SJSA1 (cell line): ENCODE results near the gene PUS3. TPM values are rescaled to one million over a fixed set of nuclear protein-coding genes. Genes with fewer than 3 reads are reported as not detected.
"Not testable (repeated sequence)": the region's sequence is repeated elsewhere in the genome, so short reads cannot be mapped to it uniquely, and the experiment has no call there.

Experiments
- DNase-seq, 2 experiments: peaks; one replicate each; pipeline ENCODE4 v3.0.0-alpha.2; 2015 to 2020; ENCODE audit warnings: low spot score in 2 of 2, low read depth in 1 of 2
- H3K27ac ChIP-seq: fragments of 250-450 bp; sonication (Bioruptor Pico); 2 replicates; pipeline ENCODE4 v1.5.1; 2020; ENCODE audit warnings: mild to moderate bottlenecking, moderate library complexity
- H3K27me3 ChIP-seq: fragments of 250-450 bp; sonication (Bioruptor Pico); replicated peaks from 2 replicates; pipeline ENCODE4 v1.5.1; 2020; ENCODE audit warnings: mild to moderate bottlenecking, moderate library complexity
- H3K36me3 ChIP-seq: fragments of 250-450 bp; sonication (Bioruptor Pico); 2 replicates; pipeline ENCODE4 v1.5.1; 2020; ENCODE audit warnings: mild to moderate bottlenecking
- H3K4me1 ChIP-seq: fragments of 250-450 bp; sonication (Bioruptor Pico); replicated peaks from 2 replicates; pipeline ENCODE4 v1.6.1; 2021; ENCODE audit warnings: mild to moderate bottlenecking
- H3K4me3 ChIP-seq: fragments of 250-450 bp; sonication (Bioruptor Pico); 2 replicates; pipeline ENCODE4 v1.5.1; 2020; ENCODE audit warnings: mild to moderate bottlenecking
- H3K9me3 ChIP-seq: fragments of 250-450 bp; sonication (Bioruptor Pico); replicated peaks from 2 replicates; pipeline ENCODE4 v1.5.1; 2020; ENCODE audit warnings: mild to moderate bottlenecking
- total RNA-seq: library from RNA; depleted of rRNA; stranded (reverse); fragments of >200 nt; shearing (Covaris generic); gene quantifications from 2 replicates; pipeline ENCODE4 v1.2.3, GENCODE V29; 2014

Gene PUS3
- total RNA-seq, 1 experiment from 2014 or later, result 6.8 TPM

DNA sequence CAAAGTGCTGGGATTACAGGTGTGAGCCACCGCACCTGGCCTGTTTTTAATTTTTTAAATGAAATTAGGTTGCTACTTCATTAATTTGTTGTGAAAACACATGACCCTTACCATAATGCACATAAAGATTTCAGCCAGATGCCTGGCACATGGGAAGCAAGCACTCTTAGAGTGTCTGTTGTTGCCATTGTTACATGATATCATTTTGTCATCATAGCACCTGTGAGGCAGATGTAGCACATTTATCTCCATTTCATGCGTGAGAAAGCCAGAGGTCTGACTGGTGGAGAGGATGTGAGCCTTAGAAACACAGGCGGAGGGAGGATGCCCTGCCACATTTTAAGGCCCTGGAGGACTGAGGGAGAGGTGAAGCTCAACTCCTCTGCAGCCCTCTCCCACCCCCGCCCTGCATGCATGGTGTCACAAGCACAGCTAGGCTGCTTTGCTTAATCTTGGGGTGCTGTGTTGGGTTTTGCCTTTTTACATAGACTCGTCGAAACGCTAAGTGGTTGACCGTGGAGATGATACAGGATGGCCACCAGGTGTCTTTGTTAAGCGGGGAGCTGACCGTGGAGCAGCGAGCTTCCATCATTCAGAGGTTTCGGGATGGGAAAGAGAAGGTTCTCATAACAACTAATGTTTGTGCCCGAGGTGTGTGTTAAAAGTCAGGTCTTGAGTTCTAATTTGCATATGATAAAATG lies 15.3 kb upstream of the PUS3 start:
- H3K27me3 ChIP-seq, result 0 out of 2 replicates have a peak, but pooled peaks cover 4% of the 10 kb centered on the region
- DNase-seq, result no peak
- no peaks in the 10 kb centered on the region for H3K9me3 ChIP-seq
- no peak overlapping the region for H3K27ac ChIP-seq
- no peaks in the 10 kb centered on the region for H3K36me3 ChIP-seq
- no peak overlapping the region for H3K4me3 ChIP-seq
- no peaks in the 10 kb centered on the region for H3K4me1 ChIP-seq

DNA sequence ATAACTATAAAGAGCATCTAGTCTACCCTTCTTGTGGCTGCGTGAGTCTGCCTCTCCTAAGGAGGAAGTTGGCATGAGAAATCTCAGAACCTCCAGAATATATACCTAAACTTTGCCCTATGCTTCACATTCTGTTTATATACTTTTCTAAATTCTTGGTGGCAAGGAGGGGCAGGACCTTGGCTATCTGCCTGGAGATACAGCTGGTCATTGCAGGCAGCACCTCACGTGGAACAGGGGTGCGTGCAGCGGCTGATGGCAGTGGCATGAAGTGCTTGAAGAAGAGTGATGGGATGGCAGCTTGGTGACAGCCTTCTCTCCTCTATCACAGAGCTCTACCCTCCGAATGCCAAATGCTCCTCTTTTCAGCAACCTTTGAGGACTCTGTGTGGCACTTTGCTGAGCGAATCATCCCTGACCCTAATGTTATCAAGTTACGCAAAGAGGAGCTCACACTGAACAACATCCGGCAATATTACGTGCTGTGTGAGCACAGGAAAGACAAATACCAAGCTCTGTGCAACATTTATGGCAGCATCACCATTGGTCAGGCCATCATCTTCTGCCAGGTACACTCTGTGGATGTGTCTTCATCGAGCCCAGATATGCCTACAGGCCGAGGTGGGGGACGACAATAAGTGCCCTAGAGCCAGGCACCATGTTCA lies 13.8 kb upstream of the PUS3 start:
- Histone ChIP-seq H3K36me3 (no peaks in the 10 kb centered on the region), H3K4me3 (no peak overlapping the region), H3K9me3 (no peaks in the 10 kb centered on the region), H3K4me1 (no peaks in the 10 kb centered on the region), H3K27ac (no peak overlapping the region), H3K27me3 (0 out of 2 replicates have a peak, but pooled peaks cover 4% of the 10 kb centered on the region)
- no peak for DNase-seq

DNA sequence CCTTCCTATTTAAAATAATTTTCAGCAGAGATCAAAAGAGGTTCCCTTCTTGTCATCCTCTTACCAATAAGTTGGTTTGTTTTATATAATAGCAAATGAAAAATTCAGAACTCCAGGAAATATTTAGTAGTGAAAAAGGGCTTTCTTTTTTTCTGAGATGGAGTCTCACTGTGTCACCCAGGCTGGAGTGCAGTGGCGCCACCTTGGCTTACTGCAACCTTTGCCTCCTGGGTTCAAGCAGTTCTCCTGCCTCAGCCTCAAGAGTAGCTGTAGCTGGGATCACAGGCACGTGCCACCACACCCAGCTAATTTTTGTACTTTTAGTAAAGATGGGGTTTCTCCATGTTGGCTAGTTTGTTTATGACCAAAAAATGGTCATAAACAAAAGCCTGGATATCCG lies 11.6 kb upstream of the PUS3 start:
- H3K27ac ChIP-seq, H3K9me3 ChIP-seq, H3K4me1 ChIP-seq, H3K27me3 ChIP-seq, H3K4me3 ChIP-seq, H3K36me3 ChIP-seq, DNase-seq: not testable (repeated sequence)

GRCh38 chr11:125910226-125910849 lies 7.3 kb upstream of the PUS3 start:
- DNase-seq, result no peak
- Histone ChIP-seq H3K36me3 (no peaks in the 10 kb centered on the region), H3K27me3 (no peaks in the 10 kb centered on the region; the same call in 1 of the 2 replicates), H3K27ac (no peak overlapping the region), H3K9me3 (no peaks in the 10 kb centered on the region), H3K4me3 (no peak overlapping the region), H3K4me1 (no peaks in the 10 kb centered on the region)

DNA sequence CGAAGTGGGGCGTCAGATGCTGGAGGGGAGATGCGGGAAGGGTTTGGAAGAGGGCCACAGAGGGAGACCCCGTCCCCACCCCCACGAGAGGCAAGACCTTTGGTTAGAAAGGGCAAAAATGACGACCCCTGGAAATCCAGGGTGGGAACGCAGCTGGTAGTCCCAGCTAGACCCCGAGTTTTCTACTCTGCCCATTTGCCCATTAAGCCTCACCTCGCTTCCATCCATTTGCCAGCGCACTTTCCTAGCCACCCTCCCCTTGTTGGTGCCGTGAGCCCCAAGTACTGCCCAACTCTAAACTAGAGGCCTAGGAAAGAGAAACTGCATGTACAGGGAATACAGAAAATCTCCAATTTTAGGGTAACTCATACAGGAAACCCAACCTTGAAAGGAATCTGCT lies 1.7 kb upstream of the PUS3 start:
- Histone ChIP-seq H3K9me3 (no peaks in the 10 kb centered on the region), H3K27me3 (peaks cover 6% of the 10 kb centered on the region; the same call in 1 of the 2 replicates), H3K4me3 (no peak overlapping the region), H3K4me1 (no peaks in the 10 kb centered on the region), H3K27ac (no peak overlapping the region), H3K36me3 (peaks cover 15% of the 10 kb centered on the region)
- DNase-seq, result no peak

- Histone ChIP-seq H3K27me3 (peaks cover 6% of the 10 kb centered on the region; the same call in 1 of the 2 replicates), H3K36me3 (peaks cover 22% of the 10 kb centered on the region), H3K9me3 (no peaks in the 10 kb centered on the region), H3K27ac (no peak within 1 kb of the TSS), H3K4me3 (peak within 1 kb of the TSS; percentile 51; the same call in 1 of the 2 replicates), H3K4me1 (no peaks in the 10 kb centered on the region)
- no peak for DNase-seq
Observed at GRCh38 chr11:125903711-125904659, 979 bp upstream of the PUS3 start, which contains the start of gene DDX25. DDX25 (plus strand) TSS chr11:125904508; CDS start chr11:125904518, 10 bp downstream.

- DNase-seq, result no peak
- Histone ChIP-seq H3K36me3 (peaks cover 27% of the 10 kb centered on the region), H3K27ac (no peak overlapping the region), H3K4me3 (peak overlapping the region; percentile 51), H3K9me3 (no peaks in the 10 kb centered on the region), H3K4me1 (no peaks in the 10 kb centered on the region), H3K27me3 (peaks cover 6% of the 10 kb centered on the region; the same call in 1 of the 2 replicates)
Observed at GRCh38 chr11:125902277-125902926, 604 bp downstream of the PUS3 start.

DNA sequence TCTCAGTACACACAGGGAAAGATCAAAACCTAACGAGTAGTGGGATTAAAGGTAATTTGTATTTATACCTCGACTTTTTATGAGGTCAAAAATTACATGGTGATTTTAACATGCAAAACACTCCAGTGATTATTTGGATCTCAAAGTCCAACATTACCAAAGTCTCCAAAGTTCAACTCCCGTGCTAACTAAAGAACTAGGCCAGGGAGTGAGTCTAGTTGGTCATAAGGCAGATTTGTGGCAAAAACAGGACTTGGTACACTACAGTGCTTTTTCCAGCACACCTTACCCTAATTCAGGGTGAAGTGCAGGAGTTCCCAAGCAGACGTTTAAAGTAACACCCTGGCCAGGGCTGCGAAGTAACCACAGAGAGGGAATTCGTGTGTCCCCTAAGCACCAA lies 1.1 kb downstream of the PUS3 start:
- peaks cover 27% of the 10 kb centered on the region for H3K36me3 ChIP-seq
- no peaks in the 10 kb centered on the region for H3K4me1 ChIP-seq
- DNase-seq, result no peak
- peaks cover 6% of the 10 kb centered on the region; the same call in 1 of the 2 replicates for H3K27me3 ChIP-seq
- H3K9me3 ChIP-seq, result no peaks in the 10 kb centered on the region
- no peak overlapping the region for H3K27ac ChIP-seq
- H3K4me3 ChIP-seq, result no peak overlapping the region

- Histone ChIP-seq H3K27me3 (no peaks in the 10 kb centered on the region), H3K4me1 (peaks cover 28% of the 10 kb centered on the region), H3K9me3 (no peaks in the 10 kb centered on the region), H3K27ac (no peak overlapping the region), H3K36me3 (peaks cover 24% of the 10 kb centered on the region), H3K4me3 (no peak overlapping the region)
- no peak for DNase-seq
Observed at GRCh38 chr11:125892994-125893393, 10.0 kb downstream of the PUS3 start.

- Histone ChIP-seq H3K9me3 (no peaks in the 10 kb centered on the region), H3K27ac (no peak overlapping the region), H3K36me3 (peaks cover 27% of the 10 kb centered on the region), H3K27me3 (no peaks in the 10 kb centered on the region), H3K4me3 (no peak overlapping the region), H3K4me1 (peaks cover 30% of the 10 kb centered on the region)
- peak in 1 of 2 experiments; percentile 29 for DNase-seq
Observed at GRCh38 chr11:125892071-125892470, 10.9 kb downstream of the PUS3 start.

DNA sequence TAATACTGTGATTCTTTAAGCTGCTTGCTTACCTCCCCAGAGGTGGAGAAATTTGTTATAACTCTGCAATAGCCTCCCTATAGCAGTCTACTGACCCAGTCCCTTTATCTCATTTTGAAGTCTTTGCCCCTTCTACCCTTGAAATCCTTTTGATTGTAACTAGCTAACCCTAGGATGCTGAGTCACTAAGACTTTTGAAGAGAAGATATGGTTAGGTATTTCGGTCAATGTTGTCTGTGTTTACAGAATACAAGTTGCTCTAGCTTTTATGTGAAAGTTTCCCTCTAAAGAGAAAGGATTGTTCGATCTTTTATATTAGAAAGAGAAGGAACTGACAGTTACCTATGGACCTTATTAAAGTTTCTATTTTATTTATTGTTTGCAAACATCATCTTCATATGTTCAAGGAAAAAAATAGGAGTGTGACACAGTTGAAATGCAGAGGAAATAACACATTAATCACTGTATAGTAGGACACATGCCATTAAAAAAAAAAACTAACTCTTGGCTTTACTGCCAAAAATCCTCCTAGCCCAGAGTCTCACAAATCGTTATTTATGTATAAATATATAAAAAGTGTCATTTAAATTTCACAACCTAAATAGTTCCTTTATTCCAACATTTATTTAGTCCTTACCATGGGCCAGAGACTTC lies 12.4 kb downstream of the PUS3 start:
- no peaks in the 10 kb centered on the region for H3K27me3 ChIP-seq
- DNase-seq, result peak in 1 of 2 experiments; percentile 1
- no peaks in the 10 kb centered on the region for H3K9me3 ChIP-seq
- peak overlapping the region; percentile 31 for H3K27ac ChIP-seq
- peaks cover 24% of the 10 kb centered on the region for H3K36me3 ChIP-seq
- H3K4me3 ChIP-seq, result no peak overlapping the region
- H3K4me1 ChIP-seq, result peaks cover 35% of the 10 kb centered on the region
